T-cell (primary cell): ENCODE measurements around the gene MLN. TPM values are rescaled to one million over a fixed set of nuclear protein-coding genes. Genes with fewer than 3 reads are reported as not detected.

Source experiments
- ATAC-seq, 4 experiments: fragments of 200-7000 bp in 3 of 4; fragments of 150-1000 bp in 1 of 4; cut with Tn5 transposase; replicated peaks in 1 of 4; 1 replicate in 3 of 4; 2 replicates in 1 of 4; pipeline ENCODE4 v1.10.0; 2021; ENCODE audit warnings: moderate library complexity in 3 of 4, mild to moderate bottlenecking in 2 of 4, moderate number of reproducible peaks in 1 of 4
- CTCF ChIA-PET, 2 donors: fragments of 300-600 bp; sonication (Branson Sonifier 250); formaldehyde crosslinking; loops; one replicate each; lab custom pipeline; 2022; ENCODE audit warnings: antibody characterized with exemption in 2 of 2; lab: Charles Lee
- POLR2A ChIA-PET, 2 donors: fragments of 300-600 bp; sonication (Branson Sonifier 250); formaldehyde crosslinking; loops; one replicate each; lab custom pipeline; 2022; ENCODE audit warnings: antibody characterized with exemption in 2 of 2; lab: Charles Lee
- DNase-seq, 35 experiments: peaks; one replicate each; pipeline versions ENCODE4 v3.0.0 to v3.0.0-alpha.2; 2013 to 2023
- H3K27ac ChIP-seq: one replicate; pipeline ENCODE4 v1.5.1; 2013; ENCODE audit warnings: low read length
- H3K27me3 ChIP-seq, 2 experiments: replicated peaks in 1 of 2; 1 replicate in 1 of 2; 2 replicates in 1 of 2; pipeline versions ENCODE4 v1.6.1 to v1.7.0; 2013; ENCODE audit warnings: low read length in 1 of 2, mixed read lengths in 1 of 2; ENCODE audit not compliant: control insufficient read depth in 2 of 2, insufficient read depth in 2 of 2; ENCODE audit errors: extremely low read depth in 1 of 2
- H3K36me3 ChIP-seq, 2 donors: 1 replicate in 1 of 2; 2 replicates in 1 of 2; pipeline versions ENCODE4 v1.6.1 to v1.7.0; 2013; ENCODE audit warnings: low read length in 1 of 2; ENCODE audit not compliant: control insufficient read depth in 2 of 2, insufficient read depth in 1 of 2; ENCODE audit errors: extremely low read depth in 1 of 2
- H3K4me1 ChIP-seq, 2 experiments: 1 replicate in 1 of 2; 2 replicates in 1 of 2; pipeline versions ENCODE4 v1.6.1 to v1.7.0; 2013; ENCODE audit warnings: low read length in 2 of 2, mixed read lengths in 1 of 2; ENCODE audit not compliant: insufficient read depth in 2 of 2, control insufficient read depth in 1 of 2; ENCODE audit errors: extremely low read depth in 1 of 2
- H3K4me3 ChIP-seq, 2 donors: 1 replicate in 1 of 2; 2 replicates in 1 of 2; pipeline versions ENCODE4 v1.5.1 to v1.7.0; 2013; ENCODE audit warnings: mild to moderate bottlenecking in 2 of 2, low read length in 1 of 2, moderate library complexity in 1 of 2; ENCODE audit not compliant: control insufficient read depth in 1 of 2; ENCODE audit errors: extremely low read depth in 1 of 2
- H3K9me3 ChIP-seq: 2 replicates; pipeline ENCODE4 v1.7.0; 2013
- H3K27ac Mint-ChIP-seq, 2 donors: one replicate each; pipeline ENCODE4 v1.8.0; 2020 to 2021; ENCODE audit warnings: mild to moderate bottlenecking in 2 of 2, mixed read lengths in 2 of 2
- H3K27me3 Mint-ChIP-seq, 2 donors: one replicate each; pipeline ENCODE4 v1.8.0; 2021 to 2022; ENCODE audit warnings: mixed read lengths in 2 of 2
- H3K36me3 Mint-ChIP-seq: one replicate; pipeline ENCODE4 v1.8.0; 2021; ENCODE audit warnings: mixed read lengths
- H3K4me1 Mint-ChIP-seq, 3 donors: one replicate each; pipeline ENCODE4 v1.8.0; 2020 to 2022; ENCODE audit warnings: mixed read lengths in 3 of 3, mild to moderate bottlenecking in 1 of 3
- H3K4me3 Mint-ChIP-seq, 3 donors: one replicate each; pipeline ENCODE4 v1.8.0; 2020 to 2022; ENCODE audit warnings: mild to moderate bottlenecking in 3 of 3, mixed read lengths in 3 of 3, moderate library complexity in 3 of 3
- H3K9me3 Mint-ChIP-seq, 3 donors: one replicate each; pipeline ENCODE4 v1.8.0; 2020 to 2022; ENCODE audit warnings: mixed read lengths in 3 of 3
- WGBS: methylation state at CpG from one replicate; pipeline ENCODE4 v1.1.5; 2013; ENCODE audit warnings: missing lambda C conversion rate; ENCODE audit not compliant: insufficient coverage; 5-methylcytosine and 5-hydroxymethylcytosine counted together
- total RNA-seq, 35 experiments: library from RNA in 6 of 35; stranded (reverse) in 6 of 35; fragments of 120-200 nt in 1 of 35; gene quantifications; one replicate each; pipeline versions ENCODE4 v1.2.1 to v1.2.4 and lab custom pipeline; 2013 to 2026

MLN gene
- total RNA-seq, 5 donors from 2014 or later (not counting 1 experiment from before 2014, with no cell fraction given): not detected

- WGBS: 80% methylated on average over 1 of the region's 2 CpGs
- Histone ChIP-seq H3K27me3 (peaks cover 0 to 42% of the 10 kb centered on the region in 2 experiments), H3K9me3 (no peaks in the 10 kb centered on the region), H3K4me3 (no peak overlapping the region), H3K4me1 (peaks cover 0 to 4% of the 10 kb centered on the region in 2 experiments), H3K27ac (no peak overlapping the region), H3K36me3 (no peaks in the 10 kb centered on the region)
- no peak overlapping the region for H3K27ac Mint-ChIP-seq
- POLR2A ChIA-PET: no interaction called here
- DNase-seq: no peak
- peaks cover 5 to 9% of the 10 kb centered on the region in 2 donors for H3K27me3 Mint-ChIP-seq
- CTCF ChIA-PET: no interaction called here
- no peaks in the 10 kb centered on the region for H3K9me3 Mint-ChIP-seq
- no peak for ATAC-seq
- H3K4me3 Mint-ChIP-seq: no peak overlapping the region
- H3K36me3 Mint-ChIP-seq: no peaks in the 10 kb centered on the region
- peaks cover 0 to 6% (median 6%) of the 10 kb centered on the region in 3 donors for H3K4me1 Mint-ChIP-seq
Observed at GRCh38 chr6:33761581-33761921, 42.3 kb downstream of the MLN start.

GRCh38 chr6:33759887-33760629, 43.7 kb downstream of the MLN start:
- H3K27me3 Mint-ChIP-seq: peaks cover 0 to 7% of the 10 kb centered on the region in 2 donors
- POLR2A ChIA-PET: interaction anchor here in 1 of 2 donors (0.6 kb wide), 1 partner anchor 385 kb away, joined by 3 read pairs; no protein-coding TSS in a partner anchor

GRCh38 chr6:33758815-33759216, 45.0 kb downstream of the MLN start:
- Histone ChIP-seq H3K27ac (no peak overlapping the region), H3K4me3 (no peak overlapping the region), H3K36me3 (no peaks in the 10 kb centered on the region), H3K4me1 (peaks cover 0 to 4% of the 10 kb centered on the region in 2 experiments), H3K9me3 (no peaks in the 10 kb centered on the region), H3K27me3 (peaks cover 0 to 27% of the 10 kb centered on the region in 2 experiments)
- H3K4me3 Mint-ChIP-seq: no peak overlapping the region
- H3K4me1 Mint-ChIP-seq: peaks cover 0 to 6% (median 6%) of the 10 kb centered on the region in 3 donors
- no peak for DNase-seq
- H3K27ac Mint-ChIP-seq: no peak overlapping the region
- ChIA-PET CTCF (no interaction called here), POLR2A (no interaction called here)
- peaks cover 0 to 2% of the 10 kb centered on the region in 2 donors for H3K27me3 Mint-ChIP-seq
- 84% methylated on average over 5 of the region's 7 CpGs for WGBS
- H3K36me3 Mint-ChIP-seq: no peaks in the 10 kb centered on the region
- H3K9me3 Mint-ChIP-seq: no peaks in the 10 kb centered on the region
- no peak for ATAC-seq

More at GRCh38 chr6:33759887-33760629, 43.7 kb downstream of the MLN start:
- peaks cover 0 to 6% (median 6%) of the 10 kb centered on the region in 3 donors for H3K4me1 Mint-ChIP-seq
- no peak overlapping the region for H3K27ac Mint-ChIP-seq
- no peaks in the 10 kb centered on the region for H3K36me3 ChIP-seq
- peaks cover 0 to 4% of the 10 kb centered on the region in 2 experiments for H3K4me1 ChIP-seq
- H3K4me3 ChIP-seq: no peak overlapping the region
- ATAC-seq (no peak), DNase-seq (no peak)
- WGBS: 90% methylated on average over 7 of the region's 9 CpGs
- H3K9me3 ChIP-seq: no peaks in the 10 kb centered on the region
- CTCF ChIA-PET: interaction anchor here in 1 of 2 donors (0.5 kb wide), 1 partner anchor 12 kb away, joined by 3 read pairs; no protein-coding TSS in a partner anchor
- no peak overlapping the region for H3K4me3 Mint-ChIP-seq
- no peak overlapping the region for H3K27ac ChIP-seq
- H3K9me3 Mint-ChIP-seq: no peaks in the 10 kb centered on the region
- H3K27me3 ChIP-seq: peaks cover 0 to 29% of the 10 kb centered on the region in 2 experiments
- H3K36me3 Mint-ChIP-seq: no peaks in the 10 kb centered on the region

DNA sequence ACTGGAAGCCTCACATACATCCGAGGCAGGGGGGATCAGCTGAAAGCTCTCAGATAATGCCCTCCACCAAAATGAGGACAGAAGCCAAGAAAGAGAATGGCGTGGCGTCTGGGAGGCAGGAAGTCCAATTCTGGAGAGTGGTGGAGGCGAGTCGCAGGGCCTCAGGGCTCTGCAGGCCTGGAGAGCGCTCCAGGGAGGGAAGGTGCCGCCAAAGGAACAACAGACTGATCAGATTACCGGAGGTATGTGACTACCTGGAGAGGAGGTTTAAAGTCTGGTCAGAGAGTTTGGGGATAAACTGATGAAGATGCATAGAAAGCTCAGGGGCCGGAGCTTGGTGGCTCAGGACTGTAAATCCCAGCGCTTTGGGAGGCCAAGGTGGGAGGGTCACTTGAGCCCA, 45.9 kb downstream of the MLN start:
- peaks cover 0 to 6% (median 6%) of the 10 kb centered on the region in 3 donors for H3K4me1 Mint-ChIP-seq
- H3K4me3 Mint-ChIP-seq: no peak overlapping the region
- no peak for DNase-seq
- Histone ChIP-seq H3K27ac (no peak overlapping the region), H3K27me3 (peaks cover 0 to 20% of the 10 kb centered on the region in 2 experiments), H3K9me3 (no peaks in the 10 kb centered on the region), H3K4me3 (no peak overlapping the region), H3K36me3 (no peaks in the 10 kb centered on the region), H3K4me1 (peaks cover 0 to 4% of the 10 kb centered on the region in 2 experiments)
- H3K9me3 Mint-ChIP-seq: no peaks in the 10 kb centered on the region
- H3K27me3 Mint-ChIP-seq: peaks cover 0 to 2% of the 10 kb centered on the region in 2 donors
- WGBS: 90% methylated on average over 7 of the region's 10 CpGs
- ATAC-seq: no peak
- no peak overlapping the region for H3K27ac Mint-ChIP-seq
- H3K36me3 Mint-ChIP-seq: no peaks in the 10 kb centered on the region
- CTCF ChIA-PET: interaction anchor here in 1 of 2 donors (0.7 kb wide), 1 partner anchor 38 kb away, joined by 5 read pairs; no protein-coding TSS in a partner anchor
- POLR2A ChIA-PET: no interaction called here

GRCh38 chr6:33757113-33757512, 46.7 kb downstream of the MLN start:
- H3K36me3 ChIP-seq: no peaks in the 10 kb centered on the region
- no peak overlapping the region for H3K4me3 ChIP-seq
- Mint-ChIP-seq H3K9me3 (no peaks in the 10 kb centered on the region), H3K27ac (no peak overlapping the region), H3K36me3 (no peaks in the 10 kb centered on the region), H3K4me3 (no peak overlapping the region), H3K27me3 (peaks cover 0 to under 1% of the 10 kb centered on the region in 2 donors), H3K4me1 (peaks cover 0 to 6% (median 3%) of the 10 kb centered on the region in 3 donors)
- CTCF ChIA-PET: no interaction called here
- POLR2A ChIA-PET: no interaction called here
- no peaks in the 10 kb centered on the region for H3K9me3 ChIP-seq
- H3K27me3 ChIP-seq: peaks cover 0 to 20% of the 10 kb centered on the region in 2 experiments
- DNase-seq (no peak), ATAC-seq (no peak)
- H3K4me1 ChIP-seq: peaks cover 0 to 4% of the 10 kb centered on the region in 2 experiments
- H3K27ac ChIP-seq: no peak overlapping the region
- WGBS: no CpG with 5 or more reads among the region's 3 CpGs

DNA sequence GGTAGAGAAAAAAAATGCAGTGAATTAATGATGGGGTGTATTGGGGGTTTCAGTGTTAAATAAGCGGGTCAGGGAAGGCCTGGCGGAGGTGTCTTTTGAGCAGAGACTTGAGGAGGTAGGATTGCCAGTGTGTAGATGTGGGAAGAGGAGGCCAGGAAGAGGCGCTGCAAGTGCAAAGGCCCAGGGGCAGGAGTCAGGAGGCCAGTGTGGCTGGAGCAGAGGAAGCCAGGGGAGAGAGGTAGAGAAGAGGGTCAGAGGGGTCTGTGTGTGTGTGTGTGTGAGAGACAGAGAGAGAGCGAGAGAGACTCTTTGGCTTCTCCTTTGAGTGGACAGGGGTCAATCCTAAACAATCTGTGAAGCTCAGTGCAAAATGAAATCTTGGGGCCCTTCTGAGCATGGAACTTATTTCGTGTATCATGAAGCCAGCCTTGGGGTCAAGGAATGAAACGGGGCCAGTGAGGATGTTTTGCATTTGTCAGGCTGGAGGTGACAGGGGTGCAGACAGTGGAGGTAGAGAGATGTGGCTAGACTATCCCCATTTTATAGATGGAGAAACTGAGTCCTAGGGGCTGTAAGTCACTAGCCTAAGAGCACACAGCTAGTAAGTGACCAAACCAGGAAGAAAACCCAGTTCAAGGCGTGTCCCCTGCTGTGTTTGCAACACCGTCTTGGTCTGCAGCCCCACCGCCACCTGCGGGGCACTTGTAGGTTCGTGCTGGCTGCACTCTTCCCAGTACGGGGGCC, 47.4 kb downstream of the MLN start:
- Histone ChIP-seq H3K9me3 (no peaks in the 10 kb centered on the region), H3K27me3 (peaks cover 0 to 17% of the 10 kb centered on the region in 2 experiments), H3K4me3 (no peak overlapping the region), H3K4me1 (peaks cover 0 to 4% of the 10 kb centered on the region in 2 experiments), H3K36me3 (no peaks in the 10 kb centered on the region), H3K27ac (no peak overlapping the region)
- WGBS: 68% methylated on average over 11 of the region's 12 CpGs
- CTCF ChIA-PET: no interaction called here
- Mint-ChIP-seq H3K27me3 (no peaks in the 10 kb centered on the region), H3K4me1 (peaks cover 0 to 6% (median 3%) of the 10 kb centered on the region in 3 donors), H3K27ac (no peak overlapping the region), H3K9me3 (no peaks in the 10 kb centered on the region), H3K36me3 (no peaks in the 10 kb centered on the region), H3K4me3 (no peak overlapping the region)
- POLR2A ChIA-PET: no interaction called here
- no peak for ATAC-seq
- DNase-seq: no peak
